ENCODE data around the gene SDS.

The SDS gene

DNA sequence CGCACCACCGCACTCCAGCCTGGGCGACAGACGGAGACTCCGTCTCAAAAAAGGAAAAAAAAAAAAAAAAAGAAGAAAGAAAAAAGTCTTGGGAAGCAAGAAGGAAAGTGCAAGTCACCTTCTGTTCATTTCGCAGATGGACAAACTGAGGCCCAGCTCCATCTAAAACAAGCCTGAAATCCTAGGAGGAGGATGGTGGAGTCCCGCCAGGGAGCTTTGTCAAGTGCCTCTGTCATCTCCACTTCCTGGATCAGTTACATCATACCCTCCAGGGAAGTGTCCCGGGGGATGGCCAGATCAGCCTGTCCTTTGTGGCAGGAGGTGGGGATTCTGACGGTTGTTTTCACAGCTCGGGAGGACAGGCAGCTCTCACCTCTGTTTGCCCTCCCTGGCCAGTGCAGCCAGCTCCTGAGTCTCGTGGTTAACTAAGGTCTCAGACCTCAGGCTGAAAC, 9.8 kb upstream of the SDS start:
- ATAC-seq = no peak
- no peak for TF ChIP-seq BACH2 (CRISPR knock-in tag; IDR thresholded peaks at IDR 0.05; ENCODE audit: borderline replicate concordance)

DNA sequence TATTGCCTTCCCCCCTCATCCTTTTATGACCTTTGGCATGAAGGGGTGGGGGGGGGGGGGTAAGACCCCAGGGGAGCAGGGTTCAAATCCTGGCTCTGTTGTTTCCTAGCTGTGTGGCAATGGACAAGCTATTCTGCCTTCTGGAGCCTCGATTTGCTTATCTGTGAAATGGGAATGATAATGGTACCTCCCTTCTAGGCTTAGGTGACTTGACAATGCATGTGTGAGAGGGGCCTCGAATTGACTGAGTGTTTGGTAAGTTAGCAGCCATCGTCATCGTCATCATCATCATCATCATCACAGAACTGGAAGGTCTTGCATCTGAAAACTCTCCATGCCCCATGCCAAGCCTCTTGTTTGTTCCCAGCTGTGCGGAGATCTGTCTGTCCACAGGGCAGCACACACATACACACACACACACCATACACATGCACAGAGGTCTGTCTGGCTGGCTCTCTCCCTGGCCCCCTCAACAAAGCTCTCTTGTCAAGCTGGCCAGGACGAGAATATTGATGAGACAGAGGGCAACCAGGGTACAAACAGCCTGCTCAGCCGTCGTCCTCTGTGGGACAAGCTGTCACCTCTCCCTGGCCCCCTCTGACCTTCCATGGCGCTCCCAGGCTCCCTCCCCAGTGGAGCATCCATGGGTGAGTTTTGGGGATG, 5.9 kb upstream of the SDS start:
- ATAC-seq = no peak
- TF ChIP-seq ZFP3 (CRISPR knock-in tag; IDR thresholded peaks at IDR 0.05) = no peak

DNA sequence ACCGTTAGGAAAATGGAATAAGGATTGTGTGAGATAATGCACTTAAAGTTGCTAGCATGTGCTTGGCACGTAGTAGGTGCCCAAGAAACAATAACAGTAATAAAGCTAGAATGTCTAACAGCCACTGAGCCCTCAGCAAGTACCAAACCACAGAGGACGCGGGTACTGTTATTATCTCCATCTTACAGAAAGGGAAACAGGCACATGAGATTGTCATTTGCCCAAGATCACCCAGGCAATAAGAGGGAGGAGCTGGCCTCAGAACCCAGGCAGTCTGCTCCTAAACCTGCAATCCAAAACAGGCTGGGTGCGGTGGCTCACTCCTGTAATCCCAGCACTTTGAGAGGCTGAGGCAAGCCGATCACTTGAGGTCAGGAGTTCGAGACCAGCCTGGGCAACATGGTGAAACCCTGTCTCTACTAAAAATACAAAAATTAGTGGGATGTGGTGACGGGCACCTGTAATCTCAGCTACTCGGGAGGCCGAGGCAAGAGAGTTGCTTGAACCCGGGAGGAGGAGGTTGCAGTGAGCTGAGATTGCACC, 5.1 kb upstream of the SDS start:
- TF ChIP-seq ZNF8 (CRISPR knock-in tag; IDR thresholded peaks at IDR 0.05) (no peak), ZFP3 (CRISPR knock-in tag; IDR thresholded peaks at IDR 0.05) (no peak), CSDC2 (CRISPR knock-in tag; IDR thresholded peaks at IDR 0.05) (no peak), ZFP30 (CRISPR knock-in tag; IDR thresholded peaks at IDR 0.05) (no peak), ARNTL (CRISPR knock-in tag; IDR thresholded peaks at IDR 0.05; ENCODE audit: borderline replicate concordance, low read depth) (no peak), BACH2 (CRISPR knock-in tag; IDR thresholded peaks at IDR 0.05; ENCODE audit: borderline replicate concordance) (no peak), SNAI2 (CRISPR knock-in tag; IDR thresholded peaks at IDR 0.05) (no peak), POU6F1 (CRISPR knock-in tag; IDR thresholded peaks at IDR 0.05; ENCODE audit: borderline replicate concordance, low read depth) (no peak), OSR1 (CRISPR knock-in tag; IDR thresholded peaks at IDR 0.05) (no peak), ZC3H10 (CRISPR knock-in tag; IDR thresholded peaks at IDR 0.05) (no peak), CREB5 (CRISPR knock-in tag; IDR thresholded peaks at IDR 0.05; ENCODE audit: low read depth) (no peak), PPARA (CRISPR knock-in tag; IDR thresholded peaks at IDR 0.05; ENCODE audit: borderline replicate concordance) (no peak), ISL1 (CRISPR knock-in tag; IDR thresholded peaks at IDR 0.05) (no peak), ESRRG (CRISPR knock-in tag; IDR thresholded peaks at IDR 0.05) (no peak), ZNF70 (CRISPR knock-in tag; IDR thresholded peaks at IDR 0.05) (no peak)
- TF ChIP-seq, protein P1, sequence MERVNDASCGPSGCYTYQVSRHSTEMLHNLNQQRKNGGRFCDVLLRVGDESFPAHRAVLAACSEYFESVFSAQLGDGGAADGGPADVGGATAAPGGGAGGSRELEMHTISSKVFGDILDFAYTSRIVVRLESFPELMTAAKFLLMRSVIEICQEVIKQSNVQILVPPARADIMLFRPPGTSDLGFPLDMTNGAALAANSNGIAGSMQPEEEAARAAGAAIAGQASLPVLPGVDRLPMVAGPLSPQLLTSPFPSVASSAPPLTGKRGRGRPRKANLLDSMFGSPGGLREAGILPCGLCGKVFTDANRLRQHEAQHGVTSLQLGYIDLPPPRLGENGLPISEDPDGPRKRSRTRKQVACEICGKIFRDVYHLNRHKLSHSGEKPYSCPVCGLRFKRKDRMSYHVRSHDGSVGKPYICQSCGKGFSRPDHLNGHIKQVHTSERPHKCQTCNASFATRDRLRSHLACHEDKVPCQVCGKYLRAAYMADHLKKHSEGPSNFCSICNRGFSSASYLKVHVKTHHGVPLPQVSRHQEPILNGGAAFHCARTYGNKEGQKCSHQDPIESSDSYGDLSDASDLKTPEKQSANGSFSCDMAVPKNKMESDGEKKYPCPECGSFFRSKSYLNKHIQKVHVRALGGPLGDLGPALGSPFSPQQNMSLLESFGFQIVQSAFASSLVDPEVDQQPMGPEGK (CRISPR knock-in tag; IDR thresholded peaks at IDR 0.05; ENCODE audit: borderline replicate concordance) = no peak
- TF ChIP-seq, protein P2, sequence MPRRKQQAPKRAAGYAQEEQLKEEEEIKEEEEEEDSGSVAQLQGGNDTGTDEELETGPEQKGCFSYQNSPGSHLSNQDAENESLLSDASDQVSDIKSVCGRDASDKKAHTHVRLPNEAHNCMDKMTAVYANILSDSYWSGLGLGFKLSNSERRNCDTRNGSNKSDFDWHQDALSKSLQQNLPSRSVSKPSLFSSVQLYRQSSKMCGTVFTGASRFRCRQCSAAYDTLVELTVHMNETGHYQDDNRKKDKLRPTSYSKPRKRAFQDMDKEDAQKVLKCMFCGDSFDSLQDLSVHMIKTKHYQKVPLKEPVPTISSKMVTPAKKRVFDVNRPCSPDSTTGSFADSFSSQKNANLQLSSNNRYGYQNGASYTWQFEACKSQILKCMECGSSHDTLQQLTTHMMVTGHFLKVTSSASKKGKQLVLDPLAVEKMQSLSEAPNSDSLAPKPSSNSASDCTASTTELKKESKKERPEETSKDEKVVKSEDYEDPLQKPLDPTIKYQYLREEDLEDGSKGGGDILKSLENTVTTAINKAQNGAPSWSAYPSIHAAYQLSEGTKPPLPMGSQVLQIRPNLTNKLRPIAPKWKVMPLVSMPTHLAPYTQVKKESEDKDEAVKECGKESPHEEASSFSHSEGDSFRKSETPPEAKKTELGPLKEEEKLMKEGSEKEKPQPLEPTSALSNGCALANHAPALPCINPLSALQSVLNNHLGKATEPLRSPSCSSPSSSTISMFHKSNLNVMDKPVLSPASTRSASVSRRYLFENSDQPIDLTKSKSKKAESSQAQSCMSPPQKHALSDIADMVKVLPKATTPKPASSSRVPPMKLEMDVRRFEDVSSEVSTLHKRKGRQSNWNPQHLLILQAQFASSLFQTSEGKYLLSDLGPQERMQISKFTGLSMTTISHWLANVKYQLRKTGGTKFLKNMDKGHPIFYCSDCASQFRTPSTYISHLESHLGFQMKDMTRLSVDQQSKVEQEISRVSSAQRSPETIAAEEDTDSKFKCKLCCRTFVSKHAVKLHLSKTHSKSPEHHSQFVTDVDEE (CRISPR knock-in tag; IDR thresholded peaks at IDR 0.05) = no peak
- ATAC-seq = no peak

GRCh38 chr12:113407931-113408600, 4.4 kb upstream of the SDS start:
- ATAC-seq = peak; percentile 73
- TF ChIP-seq GLIS3 (CRISPR knock-in tag; IDR thresholded peaks at IDR 0.05) (no peak), RARB (CRISPR knock-in tag; IDR thresholded peaks at IDR 0.05) (no peak), ZNF70 (CRISPR knock-in tag; IDR thresholded peaks at IDR 0.05) (no peak), ZC3H10 (CRISPR knock-in tag; IDR thresholded peaks at IDR 0.05) (no peak), CSDC2 (CRISPR knock-in tag; IDR thresholded peaks at IDR 0.05) (no peak), CREB5 (CRISPR knock-in tag; IDR thresholded peaks at IDR 0.05; ENCODE audit: low read depth) (no peak), SNAI2 (CRISPR knock-in tag; IDR thresholded peaks at IDR 0.05) (no peak), OSR1 (CRISPR knock-in tag; IDR thresholded peaks at IDR 0.05) (no peak), ARNTL (CRISPR knock-in tag; IDR thresholded peaks at IDR 0.05; ENCODE audit: borderline replicate concordance, low read depth) (no peak), ZFP30 (CRISPR knock-in tag; IDR thresholded peaks at IDR 0.05) (no peak), BACH2 (CRISPR knock-in tag; IDR thresholded peaks at IDR 0.05; ENCODE audit: borderline replicate concordance) (no peak), ZFP3 (CRISPR knock-in tag; IDR thresholded peaks at IDR 0.05) (no peak), TCF4 (CRISPR knock-in tag; IDR thresholded peaks at IDR 0.05; ENCODE audit: borderline replicate concordance) (no peak), ZNF565 (CRISPR knock-in tag; conservative IDR thresholded peaks at IDR 0.05; ENCODE audit: low read depth) (no peak), PPARA (CRISPR knock-in tag; IDR thresholded peaks at IDR 0.05; ENCODE audit: borderline replicate concordance) (no peak)
- TF ChIP-seq, protein P2 (CRISPR knock-in tag; IDR thresholded peaks at IDR 0.05) = no peak
